Liver (tissue), 9 donors: ENCODE results near the gene COL26A1. TPM values are rescaled to one million over a fixed set of nuclear protein-coding genes. Genes with fewer than 3 reads are reported as not detected.

ENCODE experiments used
- DNase-seq: peaks from one replicate; pipeline ENCODE4 v3.0.0-alpha.2; 2017; ENCODE audit warnings: low spot score
- H3K27ac ChIP-seq, 2 donors: one replicate each; pipeline ENCODE4 v1.7.0; 2013; ENCODE audit warnings: inconsistent platforms in 2 of 2, low read length in 2 of 2, control low read depth in 1 of 2, low read depth in 1 of 2, mild to moderate bottlenecking in 1 of 2
- H3K27me3 ChIP-seq, 4 donors: one replicate each; pipeline versions ENCODE4 v1.6.1 to v1.7.0; 2013; ENCODE audit warnings: low read length in 3 of 4, inconsistent platforms in 1 of 4, mild to moderate bottlenecking in 1 of 4, moderate library complexity in 1 of 4; ENCODE audit not compliant: control insufficient read depth in 4 of 4, insufficient read depth in 4 of 4
- H3K36me3 ChIP-seq, 4 donors: one replicate each; pipeline versions ENCODE4 v1.6.1 to v1.7.0; 2013; ENCODE audit warnings: low read length in 3 of 4, mild to moderate bottlenecking in 3 of 4, low read depth in 1 of 4, moderate library complexity in 1 of 4; ENCODE audit not compliant: control insufficient read depth in 4 of 4, insufficient read depth in 3 of 4
- H3K4me1 ChIP-seq, 4 donors: one replicate each; pipeline versions ENCODE4 v1.6.1 to v1.7.0; 2013; ENCODE audit warnings: low read length in 3 of 4, mild to moderate bottlenecking in 3 of 4, moderate library complexity in 1 of 4; ENCODE audit not compliant: control insufficient read depth in 4 of 4, insufficient read depth in 4 of 4
- H3K4me3 ChIP-seq, 3 donors: one replicate each; pipeline versions ENCODE4 v1.6.1 to v1.7.0; 2013; ENCODE audit warnings: low read length in 3 of 3, control low read depth in 1 of 3, low read depth in 1 of 3, mild to moderate bottlenecking in 1 of 3
- H3K9ac ChIP-seq, 2 donors: one replicate each; pipeline ENCODE4 v1.7.0; 2013; ENCODE audit warnings: low read length in 2 of 2, mild to moderate bottlenecking in 2 of 2, moderate library complexity in 2 of 2, control low read depth in 1 of 2, low read depth in 1 of 2
- H3K9me3 ChIP-seq, 4 donors: one replicate each; pipeline versions ENCODE4 v1.6.1 to v1.7.0; 2013; ENCODE audit warnings: low read length in 3 of 4; ENCODE audit not compliant: control insufficient read depth in 4 of 4
- ATF3 ChIP-seq: IDR thresholded peaks from 2 replicates; pipeline ENCODE4 v1.6.1; 2016; ENCODE audit warnings: antibody characterized with exemption
- CTCF ChIP-seq: fragments of 150-350 bp; IDR thresholded peaks from 2 replicates; pipeline ENCODE4 v1.5.1; 2017; ENCODE audit warnings: improper control_type of control experiment, low read depth, low read length; ENCODE audit not compliant: missing input control
- EGR1 ChIP-seq, 2 donors: IDR thresholded peaks; 2 replicates each; pipeline ENCODE4 v1.6.1; 2016 to 2018; ENCODE audit warnings: antibody characterized with exemption in 2 of 2, low read depth in 2 of 2
- FOXA1 ChIP-seq: IDR thresholded peaks from 2 replicates; pipeline ENCODE4 v1.6.1; 2016; ENCODE audit warnings: antibody characterized with exemption
- GABPA ChIP-seq, 2 donors: IDR thresholded peaks in 1 of 2; conservative IDR thresholded peaks in 1 of 2; 2 replicates each; pipeline ENCODE4 v1.6.1; 2016; ENCODE audit warnings: antibody characterized with exemption in 2 of 2, mild to moderate bottlenecking in 1 of 2, moderate library complexity in 1 of 2
- HNF4A ChIP-seq, 2 donors: conservative IDR thresholded peaks; 2 replicates each; pipeline ENCODE4 v1.6.1; 2016; ENCODE audit warnings: antibody characterized with exemption in 2 of 2, mild to moderate bottlenecking in 2 of 2
- HNF4G ChIP-seq: IDR thresholded peaks from 2 replicates; pipeline ENCODE4 v1.6.1; 2016; ENCODE audit warnings: antibody characterized with exemption
- JUND ChIP-seq, 2 donors: IDR thresholded peaks; 2 replicates each; pipeline ENCODE4 v1.6.1; 2016; ENCODE audit warnings: antibody characterized with exemption in 2 of 2
- MAX ChIP-seq: IDR thresholded peaks from 2 replicates; pipeline ENCODE4 v1.6.1; 2016; ENCODE audit warnings: antibody characterized with exemption
- NR2F2 ChIP-seq: IDR thresholded peaks from 2 replicates; pipeline ENCODE4 v1.6.1; 2016; ENCODE audit warnings: antibody characterized with exemption
- RAD21 ChIP-seq, 2 donors: IDR thresholded peaks; 2 replicates each; pipeline ENCODE4 v1.6.1; 2016; ENCODE audit warnings: antibody characterized with exemption in 2 of 2, mild to moderate bottlenecking in 2 of 2
- REST ChIP-seq: IDR thresholded peaks from 2 replicates; pipeline ENCODE4 v1.6.1; 2016; ENCODE audit warnings: antibody characterized with exemption, mild to moderate bottlenecking
- RXRA ChIP-seq, 2 donors: IDR thresholded peaks; 2 replicates each; pipeline ENCODE4 v1.6.1; 2017 to 2018; ENCODE audit warnings: antibody characterized with exemption in 2 of 2, mild to moderate bottlenecking in 1 of 2
- SP1 ChIP-seq: IDR thresholded peaks from 2 replicates; pipeline ENCODE4 v1.6.1; 2018; ENCODE audit warnings: antibody characterized with exemption, mild to moderate bottlenecking
- TAF1 ChIP-seq: conservative IDR thresholded peaks from 2 replicates; pipeline ENCODE4 v1.6.1; 2016; ENCODE audit warnings: antibody characterized with exemption, mild to moderate bottlenecking
- YY1 ChIP-seq: IDR thresholded peaks from 2 replicates; pipeline ENCODE4 v1.6.1; 2016; ENCODE audit warnings: antibody characterized with exemption, mild to moderate bottlenecking
- ZBTB33 ChIP-seq: IDR thresholded peaks from 2 replicates; pipeline ENCODE4 v1.6.1; 2016; ENCODE audit warnings: antibody characterized with exemption
- WGBS: extraction: QIAGEN DNeasy Blood & Tissue Kit; methylation state at CpG from one replicate; pipeline ENCODE4 v1.1.7; 2013; 5-methylcytosine and 5-hydroxymethylcytosine counted together
- polyA plus RNA-seq, 2 donors: library from polyadenylated mRNA; stranded (reverse) in 1 of 2; unstranded in 1 of 2; fragments of 200-250 nt in 1 of 2; fragments of >200 nt in 1 of 2; fragmentation: Nextera tagmentation in 1 of 2; extraction: Ambion mirVana in 1 of 2; gene quantifications; one replicate each; pipeline versions ENCODE4 v1.2.1 to v1.2.3, GENCODE V29; 2013 to 2015
- total RNA-seq, 2 donors: library from RNA; depleted of rRNA; stranded (reverse); fragments of >200 nt; gene quantifications; one replicate each; pipeline ENCODE4 v1.2.3, GENCODE V29; 2014
- donor health status: healthy.
- donor health status: healthy.
- donor health status: healthy.
- donor health status: healthy.
- donor health status: healthy.

The COL26A1 gene
- total and polyA plus RNA-seq, 4 donors: 0.76 to 1.8 (median 0.96) TPM

GRCh38 chr7:101595246-101595645, 232.6 kb downstream of the COL26A1 start:
- Histone ChIP-seq H3K9me3 (no peaks in the 10 kb centered on the region), H3K27me3 (peaks cover 0 to 2% (median 0%) of the 10 kb centered on the region in 4 donors), H3K36me3 (no peaks in the 10 kb centered on the region), H3K9ac (no peak overlapping the region), H3K4me1 (no peaks in the 10 kb centered on the region), H3K4me3 (no peak overlapping the region), H3K27ac (no peak overlapping the region)
- TF ChIP-seq HNF4A (conservative IDR thresholded peaks at IDR 0.05): no peak
- no peak for TF ChIP-seq NR2F2
- TF ChIP-seq REST: no peak
- no peak for TF ChIP-seq RAD21 (IDR thresholded peaks at IDR 0.05)
- TF ChIP-seq EGR1 (IDR thresholded peaks at IDR 0.05; ENCODE audit: low read depth in 2 of 2): no peak
- no peak for TF ChIP-seq GABPA (IDR thresholded peaks at IDR 0.05 in 1 of 2, conservative IDR thresholded peaks at IDR 0.05 in 1 of 2)
- no peak for TF ChIP-seq ZBTB33
- no peak for TF ChIP-seq CTCF
- no peak for TF ChIP-seq YY1
- TF ChIP-seq SP1: no peak
- TF ChIP-seq TAF1: no peak
- no peak for TF ChIP-seq ATF3
- TF ChIP-seq HNF4G: no peak
- TF ChIP-seq MAX: no peak
- no peak for TF ChIP-seq RXRA (IDR thresholded peaks at IDR 0.05)
- no peak for TF ChIP-seq JUND (IDR thresholded peaks at IDR 0.05)
- no peak for TF ChIP-seq FOXA1
- no peak for DNase-seq
- 94% methylated on average over 1 of the region's 1 CpG for WGBS
